Right kidney (tissue), 1 donor: ENCODE measurements around the gene ROPN1L.

Source experiments
- DNase-seq: peaks from one replicate; pipeline ENCODE4 v3.0.0-alpha.2; 2016

Gene ROPN1L

GRCh38 chr5:10427978-10428377, 13.7 kb upstream of the ROPN1L start:
- no peak for DNase-seq

GRCh38 chr5:10431415-10431814, 10.3 kb upstream of the ROPN1L start:
- DNase-seq: no peak

- no peak for DNase-seq
Measured at GRCh38 chr5:10432059-10433008, 9.3 kb upstream of the ROPN1L start.

GRCh38 chr5:10434392-10434791, 7.3 kb upstream of the ROPN1L start:
- no peak for DNase-seq

- DNase-seq: no peak
Measured at GRCh38 chr5:10438301-10438700, 3.4 kb upstream of the ROPN1L start.

- no peak for DNase-seq
Measured at GRCh38 chr5:10439692-10440091, 2.0 kb upstream of the ROPN1L start.

- no peak for DNase-seq
Measured at GRCh38 chr5:10440367-10440990, 1.2 kb upstream of the ROPN1L start.

- DNase-seq: no peak
Measured at GRCh38 chr5:10441992-10442435, 335 bp downstream of the ROPN1L start.

GRCh38 chr5:10442576-10442975, 897 bp downstream of the ROPN1L start:
- DNase-seq: no peak

GRCh38 chr5:10445352-10445751, 3.7 kb downstream of the ROPN1L start:
- no peak for DNase-seq

- DNase-seq: no peak
Measured at GRCh38 chr5:10446490-10446889, 4.8 kb downstream of the ROPN1L start.

GRCh38 chr5:10447041-10447440, 5.4 kb downstream of the ROPN1L start:
- DNase-seq: no peak

GRCh38 chr5:10448754-10449360, 7.2 kb downstream of the ROPN1L start:
- DNase-seq: no peak

GRCh38 chr5:10451137-10451824, 9.6 kb downstream of the ROPN1L start:
- no peak for DNase-seq

GRCh38 chr5:10452768-10453331, 11.2 kb downstream of the ROPN1L start:
- DNase-seq: peak; percentile 47

- no peak for DNase-seq
Measured at GRCh38 chr5:10453545-10453944, 11.9 kb downstream of the ROPN1L start.

- no peak for DNase-seq
Measured at GRCh38 chr5:10454591-10455276, 13.1 kb downstream of the ROPN1L start.

- no peak for DNase-seq
Measured at GRCh38 chr5:10455277-10455670, 13.6 kb downstream of the ROPN1L start.

- DNase-seq: no peak
Measured at GRCh38 chr5:10456583-10457420, 15.1 kb downstream of the ROPN1L start.

GRCh38 chr5:10457682-10458574, 16.2 kb downstream of the ROPN1L start:
- DNase-seq: no peak
